Activated naive CD8-positive, alpha-beta T cell (primary cell): Measurements from ENCODE around the gene TPM2.

Experiments used
- H3K27ac Mint-ChIP-seq: one replicate; pipeline ENCODE4 v1.8.0; 2021; ENCODE audit warnings: mixed read lengths
- H3K27me3 Mint-ChIP-seq: one replicate; pipeline ENCODE4 v1.8.0; 2021; ENCODE audit warnings: mixed read lengths
- H3K36me3 Mint-ChIP-seq: one replicate; pipeline ENCODE4 v1.8.0; 2021; ENCODE audit warnings: mixed read lengths
- H3K4me1 Mint-ChIP-seq: one replicate; pipeline ENCODE4 v1.8.0; 2021; ENCODE audit warnings: low read depth, mixed read lengths
- H3K4me3 Mint-ChIP-seq: one replicate; pipeline ENCODE4 v1.8.0; 2021; ENCODE audit warnings: mild to moderate bottlenecking, mixed read lengths
- H3K9me3 Mint-ChIP-seq: one replicate; pipeline ENCODE4 v1.8.0; 2021; ENCODE audit warnings: low read depth, mixed read lengths

TPM2 gene

DNA sequence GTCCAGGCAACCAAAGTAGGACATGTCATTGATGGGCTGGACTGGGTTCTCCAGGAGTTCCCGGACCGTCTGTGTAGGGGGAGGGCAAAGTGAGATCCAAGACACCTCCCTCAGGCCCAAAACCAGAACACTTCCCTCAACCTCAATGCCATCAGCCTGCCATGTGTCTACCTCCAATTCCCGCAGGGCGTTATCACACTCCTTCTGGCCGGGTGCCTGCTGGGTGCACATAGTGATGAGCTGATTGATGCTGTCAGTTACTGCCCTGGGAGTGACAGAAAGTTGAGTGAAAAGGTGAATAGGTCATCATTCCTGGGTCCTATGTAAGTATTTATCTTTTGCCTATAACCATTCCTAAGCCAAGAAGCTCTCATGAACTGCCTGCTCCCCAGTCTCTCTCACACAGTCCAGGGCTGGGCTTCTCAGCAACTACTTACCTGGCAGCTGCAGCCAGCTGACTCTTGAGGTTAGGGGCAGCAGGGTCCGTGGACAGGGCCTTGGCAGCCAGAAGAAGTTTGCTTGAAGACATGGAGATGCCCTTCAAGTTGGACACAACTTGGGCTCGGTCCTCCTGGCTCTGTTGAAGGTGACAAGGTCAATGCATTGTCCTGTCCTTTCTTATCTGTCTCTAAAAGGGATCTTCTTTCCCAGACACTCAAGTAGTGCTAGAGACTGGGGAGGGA, 21.2 kb upstream of the TPM2 start:
- Mint-ChIP-seq H3K36me3 (peaks cover 8% of the 10 kb centered on the region), H3K4me3 (no peak overlapping the region), H3K9me3 (no peaks in the 10 kb centered on the region), H3K4me1 (no peaks in the 10 kb centered on the region), H3K27ac (no peak overlapping the region), H3K27me3 (no peaks in the 10 kb centered on the region)

DNA sequence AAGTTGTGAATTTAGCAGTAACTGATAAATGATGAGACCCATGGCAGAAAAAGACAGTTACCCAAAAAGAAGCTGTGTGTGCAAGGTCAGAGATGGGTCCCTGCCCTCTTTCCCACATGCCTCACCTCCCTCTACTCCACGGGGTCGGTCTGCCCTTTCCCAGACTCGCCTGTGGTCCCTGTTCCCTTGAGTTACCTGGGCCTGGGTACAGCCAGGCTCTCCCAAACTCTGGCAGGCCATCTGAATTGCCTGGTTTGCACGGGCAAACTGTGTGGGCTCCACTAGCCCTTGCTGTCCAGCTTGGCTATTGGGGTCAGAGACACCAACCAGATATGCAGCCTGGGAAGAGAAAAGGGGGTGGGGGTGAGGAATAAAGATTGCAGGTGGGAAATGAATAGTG, 18.4 kb upstream of the TPM2 start:
- H3K36me3 Mint-ChIP-seq, result peaks cover 8% of the 10 kb centered on the region
- H3K9me3 Mint-ChIP-seq, result no peaks in the 10 kb centered on the region
- no peaks in the 10 kb centered on the region for H3K27me3 Mint-ChIP-seq
- peak overlapping the region; percentile 24 for H3K27ac Mint-ChIP-seq
- H3K4me3 Mint-ChIP-seq, result no peak overlapping the region
- H3K4me1 Mint-ChIP-seq, result no peaks in the 10 kb centered on the region

DNA sequence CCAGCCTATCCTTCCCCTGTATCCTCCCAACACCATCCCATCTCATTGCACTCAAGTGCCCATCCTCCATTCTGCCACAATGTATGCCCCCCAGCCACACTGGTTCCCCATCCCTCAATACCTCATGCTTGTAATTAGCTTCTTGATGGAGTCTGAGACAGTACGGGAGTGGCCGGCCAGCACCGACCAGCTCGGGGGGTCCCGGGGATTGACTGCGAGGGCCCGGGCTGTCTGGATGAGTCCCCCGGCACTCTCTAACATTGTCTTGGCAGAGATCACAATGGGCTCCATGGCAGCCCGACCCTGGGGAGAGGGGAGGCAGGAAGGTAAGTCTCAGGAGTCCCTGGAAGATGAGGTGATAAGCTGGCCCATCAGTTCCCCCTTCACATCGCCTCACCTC, 17.2 kb upstream of the TPM2 start:
- Mint-ChIP-seq H3K27me3 (no peaks in the 10 kb centered on the region), H3K4me3 (no peak overlapping the region), H3K9me3 (no peaks in the 10 kb centered on the region), H3K36me3 (peaks cover 8% of the 10 kb centered on the region), H3K4me1 (no peaks in the 10 kb centered on the region), H3K27ac (no peak overlapping the region)

DNA sequence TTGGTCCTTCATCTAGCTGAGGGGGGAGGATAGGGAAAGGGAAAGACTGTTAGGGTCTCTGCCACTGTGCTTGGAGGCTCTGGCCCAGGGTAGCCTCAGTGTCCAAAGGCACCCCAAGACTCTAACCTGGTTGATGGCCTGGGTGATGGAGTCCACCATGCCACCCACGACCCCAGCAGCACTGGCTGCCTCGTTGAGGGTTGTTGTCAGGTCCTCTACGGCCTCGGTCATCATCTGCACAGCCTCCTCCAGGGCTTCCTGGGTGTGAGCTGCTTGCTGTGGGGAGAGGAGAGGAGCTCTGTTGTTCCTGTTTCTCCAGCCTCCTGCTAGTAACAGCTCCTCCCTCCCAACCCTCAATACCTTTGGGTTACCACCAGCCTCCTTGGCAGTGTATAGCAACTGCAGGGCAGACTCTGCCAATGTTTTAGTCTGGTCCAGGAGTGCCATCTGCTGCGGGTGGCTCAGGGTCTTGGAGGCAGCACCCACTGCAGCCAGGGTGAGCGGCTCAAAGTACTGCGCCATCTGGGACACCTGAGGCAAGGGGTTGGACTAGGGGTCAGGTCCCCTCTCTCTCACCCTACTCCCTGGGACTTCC, 16.2 kb upstream of the TPM2 start:
- Mint-ChIP-seq H3K27ac (no peak overlapping the region), H3K4me1 (no peaks in the 10 kb centered on the region), H3K36me3 (peaks cover 8% of the 10 kb centered on the region), H3K4me3 (no peak overlapping the region), H3K27me3 (no peaks in the 10 kb centered on the region), H3K9me3 (no peaks in the 10 kb centered on the region)

DNA sequence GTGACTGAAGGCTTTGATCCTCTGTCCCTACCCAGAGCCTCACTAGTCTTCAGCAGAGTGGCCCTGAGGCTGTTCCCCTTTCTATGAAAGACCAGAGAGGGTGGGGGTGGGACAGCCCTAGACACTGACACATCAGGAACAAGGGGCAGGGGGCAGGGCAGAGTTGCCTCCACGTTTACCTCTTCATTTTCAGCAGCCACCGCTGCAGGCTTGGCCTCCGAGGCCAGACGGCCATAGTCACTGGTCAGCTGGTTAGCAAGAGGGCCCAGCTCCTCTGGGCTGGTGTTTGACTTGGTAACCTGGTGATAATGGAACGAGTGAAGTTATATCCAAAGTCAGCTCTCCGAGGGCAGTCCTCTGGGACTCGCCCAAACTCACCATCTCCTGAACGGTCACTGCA, 15.6 kb upstream of the TPM2 start:
- Mint-ChIP-seq H3K9me3 (no peaks in the 10 kb centered on the region), H3K4me1 (no peaks in the 10 kb centered on the region), H3K36me3 (peaks cover 5% of the 10 kb centered on the region), H3K4me3 (no peak overlapping the region), H3K27ac (no peak overlapping the region), H3K27me3 (no peaks in the 10 kb centered on the region)

DNA sequence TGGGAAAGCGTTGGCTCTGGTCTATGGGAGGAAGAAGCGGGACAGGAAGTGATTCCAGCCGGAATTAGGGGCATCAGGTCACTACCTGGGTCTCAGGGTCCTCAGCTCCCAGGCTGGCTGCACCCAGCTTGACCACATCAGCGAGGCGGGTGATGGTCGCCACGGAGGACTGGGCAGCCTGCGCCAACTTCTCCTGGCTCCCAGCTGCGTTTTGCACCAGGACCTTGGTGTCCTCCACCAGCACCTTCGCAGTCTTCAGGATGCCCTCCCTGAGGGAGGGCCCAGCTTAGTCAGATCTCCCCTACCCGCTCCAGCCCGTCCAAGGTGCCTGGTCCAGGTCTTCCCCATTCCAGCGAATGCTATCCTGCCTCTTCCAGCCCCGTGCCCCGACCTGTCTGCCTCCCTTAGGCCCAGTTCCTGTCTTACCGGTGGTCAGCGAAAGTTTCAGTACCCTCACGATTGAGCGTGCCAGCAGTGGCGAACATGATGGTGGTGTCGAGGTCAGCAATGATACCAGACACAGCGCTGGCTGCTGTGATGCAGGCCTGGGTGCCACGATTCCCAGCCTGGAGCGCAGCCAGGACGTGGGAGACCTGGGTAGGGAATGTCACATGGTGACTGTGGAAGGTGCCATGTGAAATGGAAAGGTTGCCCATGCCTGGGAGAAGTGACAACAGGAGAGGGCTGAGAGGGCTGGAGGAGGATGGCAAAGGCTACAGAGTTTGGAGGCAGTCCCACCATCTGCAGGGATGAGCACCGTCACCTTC, 14.4 kb upstream of the TPM2 start:
- H3K27ac Mint-ChIP-seq, result no peak overlapping the region
- H3K4me1 Mint-ChIP-seq, result no peaks in the 10 kb centered on the region
- no peaks in the 10 kb centered on the region for H3K27me3 Mint-ChIP-seq
- H3K36me3 Mint-ChIP-seq, result peaks cover 5% of the 10 kb centered on the region
- H3K4me3 Mint-ChIP-seq, result no peak overlapping the region
- H3K9me3 Mint-ChIP-seq, result no peaks in the 10 kb centered on the region

DNA sequence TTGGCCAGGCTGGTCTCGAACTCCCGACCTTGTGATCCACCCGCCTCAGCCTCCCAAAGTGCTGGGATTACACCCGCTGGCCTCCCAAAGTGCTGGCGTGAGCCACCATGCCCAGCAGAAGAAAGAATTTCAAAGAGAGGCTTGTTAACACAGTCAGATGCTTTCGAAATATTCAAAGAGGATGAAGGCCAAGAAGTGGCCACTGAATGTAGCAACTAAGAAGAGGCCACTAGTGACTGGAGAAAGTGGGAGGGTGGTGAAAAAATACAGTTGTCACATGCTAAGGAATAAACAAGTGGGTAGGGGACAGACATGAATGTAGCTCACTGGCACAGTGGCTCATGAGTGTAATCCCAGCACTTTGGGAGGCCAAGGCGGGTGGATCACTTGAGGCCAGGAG, 13.0 kb upstream of the TPM2 start:
- H3K27ac Mint-ChIP-seq, result no peak overlapping the region
- no peak overlapping the region for H3K4me3 Mint-ChIP-seq
- H3K27me3 Mint-ChIP-seq, result no peaks in the 10 kb centered on the region
- H3K4me1 Mint-ChIP-seq, result no peaks in the 10 kb centered on the region
- H3K9me3 Mint-ChIP-seq, result no peaks in the 10 kb centered on the region
- H3K36me3 Mint-ChIP-seq, result peaks cover 3% of the 10 kb centered on the region

DNA sequence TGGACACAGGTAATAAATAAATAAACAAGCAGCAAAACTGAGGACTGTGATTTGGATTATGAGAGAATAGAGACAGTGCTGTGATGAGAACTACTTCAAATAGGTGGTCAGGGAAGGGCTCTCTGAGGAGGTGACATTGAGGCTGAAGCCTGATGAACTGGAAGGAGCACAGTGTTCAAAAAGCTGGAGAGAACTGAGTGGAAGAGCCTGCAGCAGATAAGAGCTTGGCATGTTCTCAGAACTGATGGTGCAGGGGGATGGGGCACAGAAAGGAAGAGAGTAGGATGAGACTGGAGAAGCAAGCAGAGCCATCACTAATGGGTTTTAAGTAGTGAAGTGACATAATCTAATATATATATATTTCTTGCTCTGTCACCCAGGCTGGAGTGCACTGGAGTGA, 11.2 kb upstream of the TPM2 start:
- H3K4me1 Mint-ChIP-seq, result peaks cover 6% of the 10 kb centered on the region
- no peak overlapping the region for H3K27ac Mint-ChIP-seq
- H3K4me3 Mint-ChIP-seq, result no peak overlapping the region
- no peaks in the 10 kb centered on the region for H3K9me3 Mint-ChIP-seq
- peaks cover 2% of the 10 kb centered on the region for H3K36me3 Mint-ChIP-seq
- H3K27me3 Mint-ChIP-seq, result no peaks in the 10 kb centered on the region

DNA sequence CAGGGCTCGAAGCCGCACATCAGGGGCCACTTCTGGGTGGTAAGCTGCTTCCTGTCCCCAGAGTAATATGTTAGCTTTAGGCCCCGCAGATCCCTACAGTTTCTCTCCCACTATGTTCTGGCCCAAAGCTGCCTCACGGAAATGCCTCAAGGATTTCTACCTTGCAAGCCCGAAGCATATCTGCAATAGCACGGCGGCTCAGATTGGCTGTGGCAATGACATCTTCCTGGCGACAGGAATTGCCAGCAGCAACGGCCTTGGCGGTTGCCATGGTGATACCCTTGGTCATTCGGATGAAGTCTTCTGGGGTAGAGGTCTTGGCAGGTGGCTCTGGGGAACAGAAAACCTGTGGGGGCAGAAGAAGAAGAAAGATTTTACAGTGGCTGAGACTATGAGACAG, 10.3 kb upstream of the TPM2 start:
- Mint-ChIP-seq H3K4me1 (peaks cover 6% of the 10 kb centered on the region), H3K27ac (no peak overlapping the region), H3K27me3 (no peaks in the 10 kb centered on the region), H3K4me3 (no peak overlapping the region), H3K9me3 (no peaks in the 10 kb centered on the region), H3K36me3 (peaks cover 2% of the 10 kb centered on the region)

DNA sequence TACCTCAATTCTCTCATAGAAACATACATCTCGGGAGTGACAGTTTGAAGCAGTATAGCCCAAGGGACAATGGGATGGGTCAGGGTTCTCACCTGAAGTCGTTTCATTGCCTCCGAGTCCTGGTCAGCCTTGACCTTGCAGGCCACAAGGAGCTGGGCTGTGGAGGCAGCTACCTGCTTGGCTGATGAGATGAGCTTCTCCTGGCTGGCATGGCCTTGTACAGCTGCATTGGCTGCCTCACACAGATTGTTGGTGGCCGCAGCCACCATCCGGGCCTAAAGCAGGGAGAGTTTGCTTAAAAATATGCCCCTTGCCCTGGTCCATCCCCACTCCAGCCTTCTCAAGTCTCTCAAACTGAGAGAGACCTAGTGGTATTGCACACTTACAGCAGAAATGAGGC, 8.5 kb upstream of the TPM2 start:
- Mint-ChIP-seq H3K36me3 (no peaks in the 10 kb centered on the region), H3K4me1 (peaks cover 6% of the 10 kb centered on the region), H3K27ac (no peak overlapping the region), H3K27me3 (no peaks in the 10 kb centered on the region), H3K9me3 (no peaks in the 10 kb centered on the region), H3K4me3 (no peak overlapping the region)

DNA sequence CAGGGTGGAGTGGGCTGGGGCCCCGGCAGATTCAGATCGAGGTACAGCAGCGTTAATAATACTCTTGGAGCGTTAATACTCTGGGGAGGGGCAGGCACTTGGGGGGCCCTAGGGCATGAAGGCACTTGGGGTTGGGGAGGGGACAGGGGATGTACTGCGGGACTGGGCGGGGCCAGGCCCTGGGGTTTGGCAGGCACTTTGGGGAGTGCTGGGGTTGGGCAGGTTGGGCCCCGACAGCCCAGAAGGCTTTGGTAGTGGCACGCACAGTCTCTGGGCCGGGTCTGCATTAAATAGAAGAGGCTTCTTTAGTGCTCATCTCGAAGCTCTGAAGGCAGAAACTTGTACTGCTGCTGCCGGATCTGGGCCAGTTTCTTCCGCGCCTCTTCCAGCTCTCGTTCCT, 7.8 kb upstream of the TPM2 start:
- Mint-ChIP-seq H3K27ac (peak overlapping the region; percentile 19), H3K9me3 (no peaks in the 10 kb centered on the region), H3K27me3 (no peaks in the 10 kb centered on the region), H3K4me3 (no peak overlapping the region), H3K4me1 (peaks cover 6% of the 10 kb centered on the region), H3K36me3 (no peaks in the 10 kb centered on the region)

DNA sequence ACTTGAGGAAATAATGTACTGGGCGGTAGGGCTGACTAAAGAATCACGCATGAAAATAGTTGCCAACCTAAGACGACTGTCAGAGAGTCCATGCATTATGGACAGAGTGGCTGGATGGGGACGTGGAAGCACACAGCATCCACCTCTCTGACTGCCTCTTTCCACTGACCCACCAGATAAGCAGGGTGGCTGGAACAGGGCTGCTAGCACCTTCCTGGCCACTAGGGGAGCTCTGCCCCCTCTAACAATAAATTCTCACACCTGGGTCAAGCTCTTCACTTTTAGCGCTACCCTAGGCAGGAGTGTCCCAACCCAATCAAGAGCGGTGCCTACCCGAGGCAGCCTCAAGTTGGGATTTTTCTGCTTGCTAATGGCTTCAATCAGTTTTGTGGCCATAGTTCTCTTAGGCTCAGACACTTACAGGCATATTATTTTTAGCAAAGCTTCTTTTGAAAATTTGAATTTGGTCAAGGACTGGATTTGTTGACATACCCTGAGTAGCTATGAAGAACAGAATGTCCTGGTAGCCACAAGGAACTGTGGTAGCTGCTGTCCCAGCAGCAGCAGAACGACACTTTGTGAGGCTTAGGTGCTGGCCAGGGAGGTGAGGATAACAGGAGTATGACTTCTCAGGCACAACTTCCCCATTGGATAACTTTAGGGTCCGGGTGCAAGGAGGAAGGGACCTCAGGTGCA, 6.9 kb upstream of the TPM2 start:
- Mint-ChIP-seq H3K27me3 (no peaks in the 10 kb centered on the region), H3K36me3 (no peaks in the 10 kb centered on the region), H3K27ac (no peak overlapping the region), H3K4me3 (no peak overlapping the region), H3K9me3 (no peaks in the 10 kb centered on the region), H3K4me1 (peaks cover 7% of the 10 kb centered on the region)

DNA sequence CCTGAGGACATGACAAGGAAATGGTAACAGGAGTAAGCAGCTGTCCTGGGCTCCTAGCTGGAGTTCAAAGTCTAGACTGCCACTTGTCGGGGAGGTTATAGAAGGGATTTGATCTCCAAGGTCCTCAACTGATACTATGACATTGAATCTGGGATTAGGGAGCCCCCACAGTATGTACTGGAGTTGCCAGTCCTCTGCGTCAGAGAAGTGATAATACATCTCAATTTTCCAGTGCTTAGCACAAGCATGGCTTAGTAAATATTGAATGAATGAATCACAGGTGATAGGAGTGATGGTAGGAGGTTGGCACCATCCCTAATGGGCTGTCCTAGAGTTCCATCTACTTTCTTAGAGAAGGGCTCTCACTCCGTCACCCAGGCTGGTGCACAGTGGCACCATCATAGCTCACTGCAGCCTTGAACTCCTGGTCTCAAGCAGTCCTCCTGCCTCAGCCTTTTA, 6.2 kb upstream of the TPM2 start:
- H3K27ac Mint-ChIP-seq, result no peak overlapping the region
- no peak overlapping the region for H3K4me3 Mint-ChIP-seq
- H3K36me3 Mint-ChIP-seq, result no peaks in the 10 kb centered on the region
- H3K27me3 Mint-ChIP-seq, result no peaks in the 10 kb centered on the region
- H3K9me3 Mint-ChIP-seq, result no peaks in the 10 kb centered on the region
- peaks cover 14% of the 10 kb centered on the region for H3K4me1 Mint-ChIP-seq

DNA sequence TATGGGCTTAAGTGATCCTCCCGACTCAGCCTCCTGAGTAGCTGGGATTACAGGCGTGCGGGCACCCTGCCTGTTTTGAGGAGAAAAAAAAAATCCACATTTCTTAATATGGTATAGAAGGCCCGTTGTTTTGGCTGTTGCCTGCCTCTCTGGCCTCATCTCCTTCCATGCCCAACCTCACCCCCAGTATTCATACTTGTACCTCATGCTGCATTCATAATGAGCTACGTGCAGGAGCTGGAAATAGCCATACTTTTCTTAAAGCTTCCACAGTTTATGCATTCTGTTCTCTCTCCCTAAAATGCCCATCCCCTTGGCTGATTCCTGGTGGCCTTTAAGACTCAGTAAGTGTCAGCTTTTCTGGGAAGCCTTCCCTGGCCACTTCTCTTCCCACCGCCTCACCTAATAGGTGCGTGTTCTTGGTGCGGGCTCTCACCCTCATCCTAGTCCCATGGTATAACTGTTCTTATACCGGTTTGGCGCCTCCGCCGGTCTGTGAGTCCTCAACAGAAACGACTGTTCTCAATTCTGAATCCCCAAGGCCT, 2.1 kb upstream of the TPM2 start:
- no peaks in the 10 kb centered on the region for H3K36me3 Mint-ChIP-seq
- no peak overlapping the region for H3K27ac Mint-ChIP-seq
- peak overlapping the region; percentile 86 for H3K4me3 Mint-ChIP-seq
- H3K9me3 Mint-ChIP-seq, result no peaks in the 10 kb centered on the region
- H3K4me1 Mint-ChIP-seq, result peaks cover 30% of the 10 kb centered on the region
- no peaks in the 10 kb centered on the region for H3K27me3 Mint-ChIP-seq

DNA sequence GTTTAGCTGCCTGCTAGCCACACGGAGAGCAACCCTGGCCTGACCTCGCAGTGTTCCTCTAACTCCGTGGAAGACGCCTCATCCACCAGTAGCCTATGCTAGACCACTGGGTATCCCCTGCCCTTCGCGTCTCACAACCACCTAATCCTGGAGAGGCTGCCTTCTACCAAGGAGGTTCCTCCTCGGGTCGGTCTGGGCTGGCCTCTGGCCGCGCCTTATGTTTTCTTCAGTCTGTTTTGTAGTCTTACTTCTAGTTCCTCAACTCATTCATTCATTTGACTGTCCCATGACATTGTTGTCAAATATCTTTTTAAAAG, 1.6 kb upstream of the TPM2 start:
- Mint-ChIP-seq H3K4me1 (peaks cover 25% of the 10 kb centered on the region), H3K27ac (peak overlapping the region; percentile 46), H3K4me3 (peak overlapping the region; percentile 86), H3K36me3 (no peaks in the 10 kb centered on the region), H3K27me3 (no peaks in the 10 kb centered on the region), H3K9me3 (no peaks in the 10 kb centered on the region)
